HUES48 (cell line): Measurements from ENCODE around the gene SP3.

Source experiments
- H3K27ac ChIP-seq: one replicate; pipeline ENCODE4 v1.7.0; 2013; ENCODE audit warnings: low read depth, low read length, inconsistent platforms
- H3K27me3 ChIP-seq: 2 replicates; pipeline ENCODE4 v1.6.1; 2013; ENCODE audit warnings: mild to moderate bottlenecking, low read length; ENCODE audit not compliant: control insufficient read depth, insufficient read depth
- H3K36me3 ChIP-seq: 2 replicates; pipeline ENCODE4 v1.6.1; 2013; ENCODE audit warnings: low read length; ENCODE audit not compliant: control insufficient read depth, insufficient read depth
- H3K4me1 ChIP-seq: 2 replicates; pipeline ENCODE4 v1.6.1; 2013; ENCODE audit warnings: mild to moderate bottlenecking, low read length; ENCODE audit not compliant: control insufficient read depth, insufficient read depth
- H3K4me3 ChIP-seq: 2 replicates; pipeline ENCODE4 v1.5.1; 2013; ENCODE audit warnings: mild to moderate bottlenecking, low read depth, low read length
- H3K9ac ChIP-seq: 2 replicates; pipeline ENCODE4 v1.6.1; 2013; ENCODE audit warnings: mild to moderate bottlenecking, low read depth, low read length, moderate library complexity
- H3K9me3 ChIP-seq: 2 replicates; pipeline ENCODE4 v1.6.1; 2013; ENCODE audit warnings: low read length; ENCODE audit not compliant: control insufficient read depth, insufficient read depth

Gene SP3

GRCh38 chr2:173886613-173887012 is 78.6 kb downstream of the SP3 start:
- H3K27ac ChIP-seq, result no peak overlapping the region
- H3K9ac ChIP-seq, result no peak overlapping the region
- no peaks in the 10 kb centered on the region for H3K4me1 ChIP-seq
- no peaks in the 10 kb centered on the region for H3K36me3 ChIP-seq
- peaks cover 18% of the 10 kb centered on the region for H3K9me3 ChIP-seq
- no peaks in the 10 kb centered on the region for H3K27me3 ChIP-seq
- no peak overlapping the region for H3K4me3 ChIP-seq

- H3K4me3 ChIP-seq, result no peak overlapping the region
- no peaks in the 10 kb centered on the region for H3K36me3 ChIP-seq
- no peak overlapping the region for H3K27ac ChIP-seq
- no peaks in the 10 kb centered on the region for H3K27me3 ChIP-seq
- H3K9ac ChIP-seq, result no peak overlapping the region
- peaks cover 1% of the 10 kb centered on the region for H3K9me3 ChIP-seq
- no peaks in the 10 kb centered on the region for H3K4me1 ChIP-seq
Observed at GRCh38 chr2:173884025-173884802, 81.0 kb downstream of the SP3 start.

GRCh38 chr2:173881886-173882285 is 83.3 kb downstream of the SP3 start:
- Histone ChIP-seq H3K9me3 (no peaks in the 10 kb centered on the region), H3K9ac (no peak overlapping the region), H3K4me1 (no peaks in the 10 kb centered on the region), H3K27me3 (no peaks in the 10 kb centered on the region), H3K4me3 (no peak overlapping the region), H3K27ac (no peak overlapping the region), H3K36me3 (no peaks in the 10 kb centered on the region)

- H3K27me3 ChIP-seq, result no peaks in the 10 kb centered on the region
- H3K27ac ChIP-seq, result no peak overlapping the region
- H3K4me3 ChIP-seq, result no peak overlapping the region
- no peaks in the 10 kb centered on the region for H3K9me3 ChIP-seq
- H3K4me1 ChIP-seq, result no peaks in the 10 kb centered on the region
- H3K9ac ChIP-seq, result no peak overlapping the region
- no peaks in the 10 kb centered on the region for H3K36me3 ChIP-seq
Observed at GRCh38 chr2:173881461-173881860, 83.7 kb downstream of the SP3 start.

GRCh38 chr2:173880561-173880960 is 84.6 kb downstream of the SP3 start:
- Histone ChIP-seq H3K36me3 (no peaks in the 10 kb centered on the region), H3K9me3 (no peaks in the 10 kb centered on the region), H3K4me3 (no peak overlapping the region), H3K9ac (no peak overlapping the region), H3K27me3 (no peaks in the 10 kb centered on the region), H3K4me1 (no peaks in the 10 kb centered on the region), H3K27ac (no peak overlapping the region)

- Histone ChIP-seq H3K4me3 (no peak overlapping the region), H3K36me3 (no peaks in the 10 kb centered on the region), H3K9me3 (no peaks in the 10 kb centered on the region), H3K27me3 (no peaks in the 10 kb centered on the region), H3K9ac (no peak overlapping the region), H3K27ac (no peak overlapping the region), H3K4me1 (no peaks in the 10 kb centered on the region)
Observed at GRCh38 chr2:173876833-173877413, 88.2 kb downstream of the SP3 start.

- Histone ChIP-seq H3K4me1 (no peaks in the 10 kb centered on the region), H3K9me3 (no peaks in the 10 kb centered on the region), H3K27ac (no peak overlapping the region), H3K36me3 (no peaks in the 10 kb centered on the region), H3K4me3 (no peak overlapping the region), H3K9ac (no peak overlapping the region), H3K27me3 (no peaks in the 10 kb centered on the region)
Observed at GRCh38 chr2:173874894-173875237, 90.3 kb downstream of the SP3 start.

- no peaks in the 10 kb centered on the region for H3K27me3 ChIP-seq
- H3K4me1 ChIP-seq, result no peaks in the 10 kb centered on the region
- H3K36me3 ChIP-seq, result no peaks in the 10 kb centered on the region
- H3K9ac ChIP-seq, result no peak overlapping the region
- no peak overlapping the region for H3K4me3 ChIP-seq
- H3K27ac ChIP-seq, result no peak overlapping the region
- no peaks in the 10 kb centered on the region for H3K9me3 ChIP-seq
Observed at GRCh38 chr2:173874003-173874893, 90.9 kb downstream of the SP3 start.

- Histone ChIP-seq H3K36me3 (no peaks in the 10 kb centered on the region), H3K27me3 (no peaks in the 10 kb centered on the region), H3K4me3 (no peak overlapping the region), H3K27ac (no peak overlapping the region), H3K9ac (no peak overlapping the region), H3K4me1 (no peaks in the 10 kb centered on the region), H3K9me3 (no peaks in the 10 kb centered on the region)
Observed at GRCh38 chr2:173872714-173873113, 92.5 kb downstream of the SP3 start.

- H3K4me3 ChIP-seq, result no peak overlapping the region
- H3K27me3 ChIP-seq, result no peaks in the 10 kb centered on the region
- H3K4me1 ChIP-seq, result 0 out of 2 replicates have a peak, but pooled peaks cover 4% of the 10 kb centered on the region
- H3K36me3 ChIP-seq, result no peaks in the 10 kb centered on the region
- H3K27ac ChIP-seq, result no peak overlapping the region
- H3K9me3 ChIP-seq, result no peaks in the 10 kb centered on the region
- H3K9ac ChIP-seq, result no peak overlapping the region
Observed at GRCh38 chr2:173869244-173870229, 95.6 kb downstream of the SP3 start.
